D341Med (cell line): ENCODE measurements around the gene DOCK8.
"Not testable (repeated sequence)": the region's sequence is repeated elsewhere in the genome, so short reads cannot be mapped to it uniquely, and the experiment has no call there.

ENCODE experiments used
- DNase-seq: peaks from one replicate; pipeline ENCODE4 v3.0.0; 2012; ENCODE audit warnings: low spot score

The DOCK8 gene

GRCh38 chr9:224582-225520, 10.2 kb downstream of the DOCK8 start:
- no peak for DNase-seq

DNA sequence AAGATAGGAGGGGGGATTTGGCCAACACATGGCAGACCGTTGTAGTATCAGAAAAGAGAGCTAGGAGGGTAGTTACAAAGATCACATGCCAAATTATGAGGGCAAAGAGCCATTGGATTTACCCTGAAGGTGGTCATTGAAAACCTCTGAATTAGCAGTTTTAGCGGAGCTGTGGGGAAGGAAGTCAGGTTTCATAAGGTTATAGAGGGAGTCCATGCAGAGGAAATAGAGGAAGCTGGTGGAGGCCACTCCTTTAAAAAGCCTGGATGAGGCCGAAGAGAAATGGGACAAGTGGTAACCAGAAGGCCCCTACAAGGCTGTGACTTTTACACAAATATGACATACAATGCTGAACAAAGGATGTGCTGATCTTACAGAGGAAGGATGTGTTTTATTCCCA, 13.2 kb downstream of the DOCK8 start:
- no peak for DNase-seq

DNA sequence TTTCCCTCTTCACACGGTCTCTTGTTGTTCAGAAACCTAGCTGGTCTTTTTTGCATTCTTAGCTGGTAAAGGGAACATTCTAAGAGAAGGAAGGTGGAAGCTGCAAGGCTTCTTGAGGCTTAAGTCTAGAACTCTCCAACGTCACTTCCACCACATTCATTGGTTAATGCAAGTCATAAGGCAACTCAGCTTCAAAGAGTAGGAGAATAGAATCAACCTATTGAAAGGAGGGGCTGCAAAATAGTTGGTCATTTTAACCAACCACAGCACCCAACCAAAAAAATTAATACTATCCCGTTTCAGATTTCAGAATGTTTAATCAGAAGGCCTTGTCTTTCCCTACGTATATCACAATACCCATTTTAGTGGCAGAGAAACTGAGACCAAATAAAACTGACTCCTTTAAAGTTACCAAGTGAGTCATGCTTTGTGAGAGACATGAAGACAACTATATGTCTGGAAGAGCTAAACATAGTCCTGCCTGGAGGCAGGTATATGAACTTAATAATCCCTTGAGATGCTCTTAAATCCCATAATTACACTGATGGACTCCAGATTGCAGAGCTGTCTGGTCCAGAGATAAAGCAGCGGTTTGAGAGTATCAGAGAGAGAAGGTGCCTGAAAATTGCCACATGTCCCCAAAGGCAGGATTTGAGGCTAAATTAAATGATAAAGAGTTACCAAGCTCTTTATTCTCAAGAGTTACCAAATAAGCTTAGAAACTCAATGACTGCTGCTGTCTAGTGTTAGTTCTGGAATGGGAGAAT, 14.4 kb downstream of the DOCK8 start:
- DNase-seq = peak; percentile 56

- DNase-seq = not testable (repeated sequence)
Observed at GRCh38 chr9:231625-232024, 17.0 kb downstream of the DOCK8 start.

GRCh38 chr9:233708-234107, 19.0 kb downstream of the DOCK8 start:
- DNase-seq = not testable (repeated sequence)

GRCh38 chr9:237141-237857, 22.6 kb downstream of the DOCK8 start:
- DNase-seq = no peak

DNA sequence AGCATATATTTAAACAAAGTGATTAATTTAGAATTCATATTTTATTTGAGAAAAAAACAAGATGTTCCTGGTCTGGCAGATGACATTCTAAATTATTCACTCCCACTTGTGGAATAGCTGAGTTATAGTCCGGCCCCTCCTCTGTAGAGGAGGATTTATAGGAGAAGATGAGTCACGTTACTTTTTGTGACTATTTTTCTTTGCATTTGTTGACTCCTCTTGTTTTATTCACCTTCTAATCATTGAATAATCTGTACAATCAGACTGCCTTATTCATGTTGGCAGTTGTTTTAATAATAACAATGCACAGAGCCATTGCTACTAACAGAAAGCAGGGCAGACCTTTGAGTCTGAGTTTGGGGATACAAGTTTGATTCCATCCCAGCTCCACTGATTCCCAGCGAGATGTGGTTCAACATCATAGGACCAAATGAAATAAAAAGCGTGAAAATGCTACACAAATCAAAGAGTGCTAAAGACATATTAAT, 23.2 kb downstream of the DOCK8 start:
- DNase-seq = no peak

DNA sequence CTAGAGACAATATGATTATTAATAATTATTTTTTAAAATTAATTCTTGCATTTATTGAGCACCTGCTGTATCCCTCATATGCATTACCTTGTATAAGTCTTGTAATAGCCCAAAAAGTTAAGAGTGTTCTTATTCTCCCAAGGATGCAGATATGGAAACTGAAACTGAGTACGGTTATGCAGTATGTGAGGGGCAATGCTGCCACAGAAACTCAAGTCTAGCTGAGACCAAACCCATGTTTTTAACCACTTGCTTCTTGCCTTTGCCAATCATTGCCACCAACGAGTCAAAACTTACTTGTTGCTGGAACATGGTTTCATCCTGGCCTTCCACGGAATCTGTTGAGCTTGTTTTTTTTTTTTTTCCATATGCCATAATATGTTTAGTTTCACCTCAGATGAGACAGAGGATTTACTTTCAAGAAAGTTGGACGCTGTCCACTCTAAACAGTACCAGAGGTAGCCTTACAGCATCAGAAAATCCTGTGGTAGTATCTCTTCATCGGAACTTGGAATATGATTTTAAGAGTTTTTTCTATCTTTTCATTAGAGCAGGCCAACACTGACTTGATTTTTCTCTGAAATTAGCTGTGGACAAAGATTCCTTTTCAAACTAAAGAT, 27.9 kb downstream of the DOCK8 start:
- no peak for DNase-seq

- DNase-seq = no peak
Observed at GRCh38 chr9:248278-248961, 33.8 kb downstream of the DOCK8 start.

- DNase-seq = no peak
Observed at GRCh38 chr9:249025-249424, 34.4 kb downstream of the DOCK8 start.

DNA sequence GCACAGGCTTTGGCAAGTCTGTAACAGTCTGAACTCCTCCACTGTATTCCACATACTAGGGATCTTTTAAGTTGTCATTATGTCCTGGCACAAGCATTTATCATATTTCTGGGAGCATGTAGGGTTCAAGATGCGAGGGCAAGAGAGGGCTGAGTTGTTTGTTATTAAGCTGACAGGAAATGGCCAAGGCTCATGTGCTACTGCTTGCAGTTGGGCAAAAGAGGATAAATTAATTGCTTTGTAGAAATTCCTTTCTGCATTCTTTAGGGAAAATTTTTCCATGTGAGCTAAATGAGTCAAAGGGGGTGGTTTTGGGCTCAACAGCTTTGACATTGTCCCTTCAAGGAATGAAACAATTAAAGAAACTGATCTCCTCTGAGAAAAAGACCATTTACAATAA, 35.4 kb downstream of the DOCK8 start:
- no peak for DNase-seq

DNA sequence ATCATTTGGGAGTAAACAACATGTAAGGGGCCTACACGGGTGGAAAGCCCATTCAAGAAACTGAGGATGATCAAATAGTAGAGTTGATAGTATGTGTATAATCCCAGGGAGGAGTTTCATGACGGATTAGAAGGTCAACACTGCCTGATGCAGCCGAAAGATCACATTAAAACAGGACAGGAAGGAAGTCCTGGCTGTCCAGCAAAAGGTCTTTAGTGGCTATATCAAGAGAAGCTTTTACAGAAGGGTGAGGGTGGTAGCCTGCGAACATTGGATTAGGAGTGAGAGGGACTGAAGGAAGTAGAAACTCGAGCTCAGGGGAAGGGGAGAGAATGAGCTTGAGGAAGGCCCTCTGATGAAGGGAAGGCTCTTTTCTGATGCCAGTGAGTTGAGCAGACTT, 36.0 kb downstream of the DOCK8 start:
- no peak for DNase-seq

DNA sequence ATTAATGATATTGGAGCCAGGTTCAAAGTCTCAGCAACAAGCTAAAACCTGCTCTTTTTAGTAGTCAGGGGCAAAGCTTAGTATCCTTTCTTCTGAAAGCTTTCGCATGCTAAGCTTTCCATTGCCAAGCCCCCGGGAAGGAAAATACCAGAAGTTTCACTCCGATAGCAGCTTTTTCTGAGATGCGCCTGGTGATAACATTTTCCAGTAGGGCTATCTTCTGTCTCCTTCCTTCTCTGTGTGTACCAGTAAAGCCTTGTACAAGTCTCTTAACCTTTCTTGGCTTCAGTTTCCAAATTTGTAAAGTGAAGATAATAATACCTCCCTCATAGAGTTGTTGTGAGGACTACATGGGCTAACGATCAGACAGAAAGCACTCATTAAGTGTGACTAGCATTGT, 36.7 kb downstream of the DOCK8 start:
- DNase-seq = no peak

DNA sequence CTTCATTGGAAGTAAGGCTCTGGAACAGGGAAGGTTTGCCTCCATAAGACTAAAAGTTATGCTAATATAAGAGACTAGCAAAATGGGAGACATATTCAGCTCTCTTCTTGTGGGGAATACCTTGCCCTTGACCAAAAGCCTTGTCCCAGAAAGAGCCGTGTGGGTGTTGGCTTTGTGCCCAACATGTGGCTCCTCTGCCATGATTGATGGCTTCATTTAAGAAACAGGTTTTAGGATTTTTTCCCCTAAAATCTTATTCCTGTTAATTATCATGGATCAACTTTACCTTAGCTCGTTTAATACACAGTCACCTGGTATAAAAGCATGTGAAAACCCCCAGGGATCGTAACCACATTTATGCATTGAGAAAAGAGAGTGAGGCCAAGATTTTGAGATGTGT, 38.9 kb downstream of the DOCK8 start:
- DNase-seq = no peak

DNA sequence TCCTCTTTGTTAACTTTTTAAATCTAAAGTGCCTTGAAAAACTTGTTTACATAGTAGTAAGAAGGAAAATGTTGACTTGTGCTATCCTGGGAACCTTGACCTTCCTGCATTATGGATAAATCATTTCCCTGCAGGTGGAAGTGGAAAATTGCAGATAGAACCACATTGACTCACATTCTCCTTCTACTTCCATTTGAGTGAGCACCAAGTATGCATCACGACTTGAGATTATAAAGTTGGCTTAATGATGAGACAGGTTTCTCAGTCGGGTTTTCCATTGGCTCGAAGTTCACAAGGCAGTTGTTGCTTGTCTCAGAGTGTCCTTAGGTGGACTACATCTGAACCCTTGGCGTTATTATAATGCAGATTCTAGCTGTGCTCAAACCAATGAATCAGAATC, 39.9 kb downstream of the DOCK8 start:
- DNase-seq = no peak

DNA sequence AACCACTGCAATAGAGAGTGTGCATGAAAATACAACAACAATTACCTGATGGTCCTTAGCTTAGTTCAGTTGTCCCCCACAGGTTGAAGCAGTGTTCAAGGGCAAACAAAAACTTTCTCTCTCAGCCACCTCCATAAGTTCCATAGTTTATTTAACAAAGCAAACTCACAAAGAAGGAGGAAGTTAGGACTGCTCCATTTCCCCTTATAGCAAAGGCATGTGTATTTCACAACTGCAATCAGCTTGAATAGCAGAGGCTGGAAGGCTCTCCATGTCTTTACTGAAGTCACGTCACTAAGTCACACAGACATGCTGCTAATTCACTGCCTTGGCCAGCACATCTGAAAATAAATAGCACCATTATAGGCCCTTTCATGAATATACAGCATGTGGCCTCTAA, 43.3 kb downstream of the DOCK8 start:
- DNase-seq = no peak

DNA sequence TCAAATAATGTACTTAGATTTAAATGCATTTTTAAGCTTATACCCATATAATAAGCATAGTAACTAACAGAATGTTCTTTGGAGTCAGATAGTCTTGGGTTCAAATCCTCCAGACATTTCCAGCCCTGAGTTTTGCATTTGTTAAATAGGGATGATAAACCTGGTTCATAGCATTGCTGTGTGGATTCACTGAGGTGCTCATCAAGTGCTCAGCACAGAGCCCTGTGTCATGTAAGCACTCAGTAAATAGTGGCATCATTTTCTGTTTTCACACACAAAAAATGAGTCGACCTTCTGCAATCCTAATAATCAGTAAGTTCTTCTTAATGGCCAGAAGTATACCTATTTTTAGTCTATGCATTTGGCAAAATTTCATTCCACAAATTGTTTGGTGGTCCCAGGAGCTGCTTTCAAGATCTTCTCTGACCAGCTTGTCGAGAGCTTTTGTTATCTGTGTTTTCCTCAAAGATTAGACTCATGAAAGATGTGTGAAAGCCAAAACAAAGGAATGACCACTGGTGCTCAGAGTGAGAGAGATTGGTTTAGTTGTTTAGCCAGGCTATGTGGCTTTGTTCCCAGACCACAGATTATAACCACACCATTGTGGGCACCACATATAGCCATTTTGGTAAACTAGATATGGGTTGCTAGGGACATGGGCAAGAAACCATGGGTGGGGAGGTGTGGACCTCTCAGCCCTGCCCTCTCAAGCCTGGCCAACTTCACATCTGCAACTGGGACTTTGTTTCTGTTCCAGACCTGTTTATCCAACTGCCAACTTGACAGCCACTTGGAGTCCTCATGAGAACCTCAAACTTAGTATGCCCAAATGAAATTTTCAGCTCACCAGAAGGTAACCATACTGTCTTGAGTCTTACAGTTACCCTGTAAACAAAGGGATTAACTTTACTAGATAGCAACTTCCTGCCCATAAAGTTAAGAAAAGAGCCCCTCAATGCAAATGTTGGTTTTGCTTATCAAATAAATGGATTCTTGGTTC, 45.0 kb downstream of the DOCK8 start:
- DNase-seq = no peak

- no peak for DNase-seq
Observed at GRCh38 chr9:264231-264630, 49.6 kb downstream of the DOCK8 start.

GRCh38 chr9:265209-265870, 50.7 kb downstream of the DOCK8 start:
- DNase-seq = no peak

GRCh38 chr9:266228-266627, 51.6 kb downstream of the DOCK8 start:
- no peak for DNase-seq
